ENCODE results near the gene BBX.
"Not testable (repeated sequence)": the region's sequence is repeated elsewhere in the genome, so short reads cannot be mapped to it uniquely, and the experiment has no call there.

Gene BBX

GRCh38 chr3:107560166-107560565, 37.4 kb downstream of the BBX start:
- no peak overlapping the region for H3K9ac ChIP-seq
- H3K36me3 ChIP-seq = peaks cover 0 to 4% (median 0%) of the 10 kb centered on the region in 11 experiments; a peak in 1 of 22 replicates
- no peak for TF ChIP-seq Cebpa-rat (IDR thresholded peaks at IDR 0.05)
- no peaks in the 10 kb centered on the region; a peak in 1 of 22 replicates for H3K9me3 ChIP-seq (replicated peaks in 1 of 11)
- no peak overlapping the region for H3K4me3 ChIP-seq
- H3K27ac ChIP-seq = no peak overlapping the region
- no peak overlapping the region for H3K4me2 ChIP-seq
- peaks cover 0 to 36% (median 0%) of the 10 kb centered on the region in 11 experiments; a peak in 7 of 22 replicates for H4K20me1 ChIP-seq
- no peaks in the 10 kb centered on the region for H3K27me3 ChIP-seq
- H3K4me1 ChIP-seq = no peaks in the 10 kb centered on the region; a peak in 1 of 20 replicates

- no peak overlapping the region for H3K4me2 ChIP-seq
Measured at GRCh38 chr3:107561980-107562379, 39.2 kb downstream of the BBX start.

GRCh38 chr3:107562969-107563529, 40.3 kb downstream of the BBX start:
- peaks cover 0 to 9% (median 0%) of the 10 kb centered on the region in 11 experiments; a peak in 6 of 22 replicates for H3K36me3 ChIP-seq
- H3K9me3 ChIP-seq (replicated peaks in 1 of 11) = peaks cover 0 to 11% (median 6%) of the 10 kb centered on the region in 11 experiments; a peak in 16 of 22 replicates
- no peak overlapping the region for H3K4me2 ChIP-seq
- H3K27me3 ChIP-seq = no peaks in the 10 kb centered on the region
- H3K4me3 ChIP-seq = no peak overlapping the region
- no peak for TF ChIP-seq Cebpa-rat (IDR thresholded peaks at IDR 0.05)
- no peak overlapping the region for H3K27ac ChIP-seq
- no peak overlapping the region for H3K9ac ChIP-seq
- no peaks in the 10 kb centered on the region for H3K4me1 ChIP-seq
- H4K20me1 ChIP-seq = peaks cover 0 to 26% (median 0%) of the 10 kb centered on the region in 11 experiments; a peak in 6 of 22 replicates

More at GRCh38 chr3:107561980-107562379, 39.2 kb downstream of the BBX start:
- Histone ChIP-seq H3K36me3 (peaks cover 0 to 6% (median 0%) of the 10 kb centered on the region in 11 experiments; a peak in 2 of 22 replicates), H4K20me1 (peaks cover 0 to 26% (median 0%) of the 10 kb centered on the region in 11 experiments; a peak in 6 of 22 replicates), H3K27ac (no peak overlapping the region), H3K9me3 (replicated peaks in 1 of 11) (peaks cover 0 to 5% (median 0%) of the 10 kb centered on the region in 11 experiments; a peak in 4 of 22 replicates), H3K4me1 (no peaks in the 10 kb centered on the region), H3K27me3 (no peaks in the 10 kb centered on the region), H3K9ac (no peak overlapping the region), H3K4me3 (no peak overlapping the region)
- no peak for TF ChIP-seq Cebpa-rat (IDR thresholded peaks at IDR 0.05)

- not testable (repeated sequence) for H3K9ac ChIP-seq, H3K27me3 ChIP-seq, H3K4me1 ChIP-seq, H3K4me3 ChIP-seq, H3K27ac ChIP-seq, H3K36me3 ChIP-seq, H3K4me2 ChIP-seq
- Histone ChIP-seq H3K9me3 (replicated peaks in 1 of 11) (peaks cover 0 to 19% (median 13%) of the 10 kb centered on the region in 11 experiments; a peak in 16 of 22 replicates), H4K20me1 (peaks cover 0 to 13% (median 0%) of the 10 kb centered on the region in 11 experiments; a peak in 5 of 22 replicates)
Measured at GRCh38 chr3:107565244-107565643, 42.5 kb downstream of the BBX start.

- not testable (repeated sequence) for H3K4me3 ChIP-seq, H3K9ac ChIP-seq, H3K27me3 ChIP-seq, H3K4me1 ChIP-seq, H3K36me3 ChIP-seq, H3K27ac ChIP-seq, H3K4me2 ChIP-seq
- Histone ChIP-seq H3K9me3 (replicated peaks in 1 of 11) (peaks cover 0 to 16% (median 11%) of the 10 kb centered on the region in 11 experiments; a peak in 16 of 22 replicates), H4K20me1 (peaks cover 0 to 15% (median 0%) of the 10 kb centered on the region in 11 experiments; a peak in 5 of 22 replicates)
Measured at GRCh38 chr3:107571089-107571488, 48.3 kb downstream of the BBX start.

- not testable (repeated sequence) for H3K4me2 ChIP-seq, H3K4me1 ChIP-seq, H3K4me3 ChIP-seq, H3K27me3 ChIP-seq, H3K27ac ChIP-seq, H3K9ac ChIP-seq, H3K36me3 ChIP-seq
- peaks cover 0 to 17% (median 0%) of the 10 kb centered on the region in 11 experiments; a peak in 5 of 22 replicates for H4K20me1 ChIP-seq
- H3K9me3 ChIP-seq (replicated peaks in 1 of 11) = peaks cover 0 to 16% (median 11%) of the 10 kb centered on the region in 11 experiments; a peak in 16 of 22 replicates
Measured at GRCh38 chr3:107571492-107571891, 48.7 kb downstream of the BBX start.

GRCh38 chr3:107574650-107575049, 51.9 kb downstream of the BBX start:
- H3K9ac ChIP-seq = no peak overlapping the region
- no peaks in the 10 kb centered on the region for H3K9me3 ChIP-seq (replicated peaks in 1 of 11)
- H3K4me2 ChIP-seq = no peak overlapping the region
- peaks cover 0 to 17% (median 4%) of the 10 kb centered on the region in 11 experiments; a peak in 6 of 22 replicates for H4K20me1 ChIP-seq
- H3K4me3 ChIP-seq = no peak overlapping the region
- H3K4me1 ChIP-seq = peaks cover 9 to 23% (median 12%) of the 10 kb centered on the region in 10 experiments
- H3K27me3 ChIP-seq = no peaks in the 10 kb centered on the region
- H3K27ac ChIP-seq = no peak overlapping the region
- H3K36me3 ChIP-seq = peaks cover 0 to 13% (median 0%) of the 10 kb centered on the region in 11 experiments; a peak in 6 of 22 replicates
- no peak for TF ChIP-seq Cebpa-rat (IDR thresholded peaks at IDR 0.05)

GRCh38 chr3:107578091-107578490, 55.3 kb downstream of the BBX start:
- peaks cover 9 to 30% (median 16%) of the 10 kb centered on the region in 10 experiments for H3K4me1 ChIP-seq
- peaks cover 0 to 13% (median 3%) of the 10 kb centered on the region in 11 experiments; a peak in 4 of 22 replicates for H4K20me1 ChIP-seq
- no peaks in the 10 kb centered on the region for H3K27me3 ChIP-seq
- TF ChIP-seq Cebpa-rat (IDR thresholded peaks at IDR 0.05) = no peak
- H3K4me3 ChIP-seq = no peak overlapping the region
- H3K9ac ChIP-seq = 0 out of 22 replicates have a peak overlapping the region, but pooled peaks of 1 of the 11 experiments have one; percentile 46
- no peaks in the 10 kb centered on the region for H3K9me3 ChIP-seq (replicated peaks in 1 of 11)
- H3K36me3 ChIP-seq = peaks cover 0 to 13% (median 0%) of the 10 kb centered on the region in 11 experiments; a peak in 6 of 22 replicates
- H3K4me2 ChIP-seq = peak overlapping the region; percentile 18 to 48 (median 32); a peak in 17 of 22 replicates
- H3K27ac ChIP-seq = no peak overlapping the region

GRCh38 chr3:107578523-107578922, 55.8 kb downstream of the BBX start:
- no peaks in the 10 kb centered on the region for H3K27me3 ChIP-seq
- no peak overlapping the region for H3K4me3 ChIP-seq
- peaks cover 9 to 26% (median 16%) of the 10 kb centered on the region in 10 experiments for H3K4me1 ChIP-seq
- no peak for TF ChIP-seq Cebpa-rat (IDR thresholded peaks at IDR 0.05)
- no peak overlapping the region for H3K9ac ChIP-seq
- H3K9me3 ChIP-seq (replicated peaks in 1 of 11) = no peaks in the 10 kb centered on the region
- H3K4me2 ChIP-seq = peak overlapping the region in 10 of 11 experiments; percentile 18 to 48 (median 35); a peak in 10 of 22 replicates
- H3K36me3 ChIP-seq = peaks cover 0 to 13% (median 0%) of the 10 kb centered on the region in 11 experiments; a peak in 6 of 22 replicates
- no peak overlapping the region for H3K27ac ChIP-seq
- H4K20me1 ChIP-seq = peaks cover 0 to 13% (median 0%) of the 10 kb centered on the region in 11 experiments; a peak in 4 of 22 replicates

Measured in BLaER1 treated with 17β-estradiol and CSF1 and Interleukin-3, amounts not matched to agents 10 nM and 100 nM (cell line).